ENCODE measurements around the gene SAMD13.

DNA sequence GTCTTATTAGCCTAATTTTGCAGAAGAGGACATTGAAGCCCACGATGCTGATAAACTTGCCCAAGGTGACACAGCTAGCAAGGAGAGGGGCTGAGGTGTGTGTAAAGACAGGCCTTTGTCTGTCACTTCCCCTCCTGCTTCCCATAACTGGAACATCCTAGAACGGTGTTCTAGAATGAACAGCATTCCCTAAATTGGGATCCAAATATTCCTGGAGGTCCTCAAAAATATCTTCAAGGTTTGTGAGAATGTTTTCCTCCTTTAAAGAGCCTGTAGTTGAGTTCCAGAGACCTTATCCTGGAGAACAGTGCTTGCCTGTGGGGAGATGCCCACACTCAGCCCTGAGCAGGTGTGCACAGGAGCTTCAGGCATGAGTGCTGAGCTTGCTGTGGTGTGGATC lies 41.5 kb upstream of the SAMD13 start:
- TF ChIP-seq POLR2A (IDR thresholded peaks at IDR 0.05) (no peak), POLR2AphosphoS5 (IDR thresholded peaks at IDR 0.05; ENCODE audit: insufficient read depth in 1 of 2, low read depth in 1 of 2) (no peak)
- TF ChIP-seq, protein P1, sequence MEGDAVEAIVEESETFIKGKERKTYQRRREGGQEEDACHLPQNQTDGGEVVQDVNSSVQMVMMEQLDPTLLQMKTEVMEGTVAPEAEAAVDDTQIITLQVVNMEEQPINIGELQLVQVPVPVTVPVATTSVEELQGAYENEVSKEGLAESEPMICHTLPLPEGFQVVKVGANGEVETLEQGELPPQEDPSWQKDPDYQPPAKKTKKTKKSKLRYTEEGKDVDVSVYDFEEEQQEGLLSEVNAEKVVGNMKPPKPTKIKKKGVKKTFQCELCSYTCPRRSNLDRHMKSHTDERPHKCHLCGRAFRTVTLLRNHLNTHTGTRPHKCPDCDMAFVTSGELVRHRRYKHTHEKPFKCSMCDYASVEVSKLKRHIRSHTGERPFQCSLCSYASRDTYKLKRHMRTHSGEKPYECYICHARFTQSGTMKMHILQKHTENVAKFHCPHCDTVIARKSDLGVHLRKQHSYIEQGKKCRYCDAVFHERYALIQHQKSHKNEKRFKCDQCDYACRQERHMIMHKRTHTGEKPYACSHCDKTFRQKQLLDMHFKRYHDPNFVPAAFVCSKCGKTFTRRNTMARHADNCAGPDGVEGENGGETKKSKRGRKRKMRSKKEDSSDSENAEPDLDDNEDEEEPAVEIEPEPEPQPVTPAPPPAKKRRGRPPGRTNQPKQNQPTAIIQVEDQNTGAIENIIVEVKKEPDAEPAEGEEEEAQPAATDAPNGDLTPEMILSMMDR (IDR thresholded peaks at IDR 0.05): no peak

Data from vagina (tissue), 2 donors.